Activated T-cell treated with anti-CD3 and anti-CD28 coated beads for 48 hours (primary cell): ENCODE data around the gene MREG.
"Not testable (repeated sequence)": the region's sequence is repeated elsewhere in the genome, so short reads cannot be mapped to it uniquely, and the experiment has no call there.

ENCODE experiments used
- DNase-seq: peaks from one replicate; pipeline ENCODE4 v3.0.0-alpha.2; 2020; ENCODE audit warnings: low read depth

MREG gene

GRCh38 chr2:216021768-216022565 is 8.6 kb upstream of the MREG start:
- DNase-seq: no peak

- no peak for DNase-seq
Measured at GRCh38 chr2:216018709-216019108, 5.4 kb upstream of the MREG start.

- peak; percentile 20 for DNase-seq
Measured at GRCh38 chr2:216017365-216017764, 4.0 kb upstream of the MREG start.

- no peak for DNase-seq
Measured at GRCh38 chr2:216016581-216016980, 3.2 kb upstream of the MREG start.

GRCh38 chr2:216015722-216016464 is 2.5 kb upstream of the MREG start:
- DNase-seq: peak; percentile 30

DNA sequence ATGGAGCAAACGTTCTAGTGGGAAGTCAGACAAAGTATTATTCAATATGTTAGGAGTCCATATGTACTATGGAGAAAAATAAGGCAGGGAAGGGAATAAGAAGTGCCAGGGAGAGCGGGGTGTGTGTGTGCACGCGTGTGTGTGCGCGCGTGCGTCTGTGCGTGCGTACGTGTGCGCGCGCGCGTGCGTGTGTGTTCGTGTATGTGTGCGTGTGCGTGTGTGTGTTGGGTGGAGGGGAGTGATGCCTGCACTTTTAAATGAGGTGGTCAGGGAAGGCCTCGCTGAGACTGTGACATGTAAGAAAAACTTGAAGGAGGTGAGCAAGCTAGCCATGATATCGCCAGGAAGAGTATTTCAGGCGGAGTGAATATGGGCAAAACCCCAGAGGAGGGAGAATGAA is 1.6 kb upstream of the MREG start:
- no peak for DNase-seq

GRCh38 chr2:216014006-216014405 is 655 bp upstream of the MREG start:
- no peak for DNase-seq

- DNase-seq: no peak
Measured at GRCh38 chr2:216012830-216013079, 596 bp downstream of the MREG start.

DNA sequence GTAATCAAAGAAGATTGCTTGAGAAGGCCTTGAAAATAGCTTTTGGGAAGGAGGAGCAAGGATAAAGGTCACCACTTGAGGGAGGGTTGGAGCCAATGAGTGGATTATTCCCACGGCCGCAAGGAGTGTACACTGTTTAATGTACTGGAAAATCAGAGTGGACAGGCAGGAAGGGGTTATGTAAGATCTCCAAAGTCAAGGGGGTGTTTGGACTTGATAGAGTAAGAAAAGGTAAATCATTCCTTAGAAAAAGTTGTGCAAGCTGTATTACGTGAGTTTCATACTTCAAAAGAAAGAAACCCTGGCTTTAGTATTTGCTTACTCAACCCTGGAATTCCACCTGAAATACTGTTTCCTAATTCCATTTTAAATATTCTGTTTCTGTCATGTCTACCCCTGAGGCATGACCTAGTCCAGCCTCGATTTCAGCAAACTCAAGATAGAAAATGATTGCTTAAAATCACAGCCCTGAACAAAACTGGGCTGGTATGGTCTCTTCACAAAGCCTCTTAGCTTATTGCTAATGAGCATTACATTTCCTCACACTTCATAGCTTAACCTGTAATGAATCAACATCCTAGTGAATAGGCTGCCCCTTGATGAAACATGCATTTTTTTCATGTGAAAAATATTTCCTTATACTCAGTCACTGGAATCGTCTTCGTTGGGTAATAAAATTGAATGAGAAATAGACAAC is 1.1 kb downstream of the MREG start:
- no peak for DNase-seq

DNA sequence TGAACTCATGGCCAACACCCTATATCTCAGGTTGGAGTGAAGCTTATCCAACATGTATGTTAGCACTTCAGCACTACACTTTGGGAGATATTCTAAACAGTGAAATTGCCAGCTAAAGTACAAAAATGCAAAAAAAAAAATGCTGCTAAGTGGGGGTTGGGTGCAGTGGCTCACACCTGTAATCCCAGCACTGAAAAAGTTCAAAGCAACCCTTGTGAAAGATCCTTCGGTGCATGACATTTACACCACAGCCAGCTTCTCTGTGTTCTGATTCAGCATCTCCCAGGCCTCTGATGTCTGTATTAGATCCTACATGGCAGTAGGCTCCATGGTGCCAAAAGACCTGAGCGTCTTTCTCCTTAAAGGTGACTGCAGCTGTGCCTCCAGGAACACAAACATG is 4.1 kb downstream of the MREG start:
- DNase-seq: not testable (repeated sequence)

DNA sequence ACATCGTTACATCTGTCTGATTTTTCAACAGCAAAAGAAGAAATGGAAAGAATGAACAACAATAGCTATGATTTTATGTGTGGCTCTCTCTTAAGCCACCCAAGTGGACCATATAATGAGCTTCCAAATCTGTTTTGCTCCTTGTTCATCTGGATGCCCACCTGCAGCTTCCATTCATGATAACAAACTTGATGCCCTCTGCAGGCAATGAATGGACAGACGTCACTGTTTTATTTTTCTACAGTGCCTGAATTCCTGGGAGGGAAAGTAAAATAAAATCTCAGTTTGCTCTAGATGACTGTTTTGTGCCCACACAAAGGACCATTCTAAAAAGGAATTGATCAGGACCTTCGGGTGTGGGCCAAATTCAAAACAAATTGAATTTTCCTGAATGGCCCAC is 5.0 kb downstream of the MREG start:
- no peak for DNase-seq

- peak; percentile 43 for DNase-seq
Measured at GRCh38 chr2:216006164-216006663, 7.1 kb downstream of the MREG start.

GRCh38 chr2:216004697-216005283 is 8.6 kb downstream of the MREG start:
- DNase-seq: no peak

GRCh38 chr2:216003876-216004696 is 9.3 kb downstream of the MREG start:
- no peak for DNase-seq

DNA sequence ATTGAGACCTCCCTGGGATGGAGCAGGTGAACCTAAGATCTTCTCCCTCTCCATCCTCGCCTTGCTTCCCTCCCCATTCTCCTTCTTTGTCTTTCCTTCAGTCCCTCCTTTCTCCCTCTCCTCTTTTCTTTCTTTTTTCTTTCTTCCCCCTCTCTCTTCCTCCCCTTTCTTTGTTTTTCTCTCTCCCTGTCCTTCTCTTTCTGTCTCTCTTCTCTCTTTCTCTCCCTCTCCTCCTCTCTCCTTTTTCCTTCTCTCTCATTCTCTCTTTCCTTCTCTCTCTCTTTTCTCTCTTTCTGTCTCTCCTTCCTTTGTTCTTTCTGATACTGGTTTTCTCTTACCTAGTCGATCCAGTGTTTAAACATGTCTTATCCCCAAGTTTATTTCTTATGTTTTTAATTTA is 10.7 kb downstream of the MREG start:
- no peak for DNase-seq

- no peak for DNase-seq
Measured at GRCh38 chr2:216002101-216002678, 11.2 kb downstream of the MREG start.

DNA sequence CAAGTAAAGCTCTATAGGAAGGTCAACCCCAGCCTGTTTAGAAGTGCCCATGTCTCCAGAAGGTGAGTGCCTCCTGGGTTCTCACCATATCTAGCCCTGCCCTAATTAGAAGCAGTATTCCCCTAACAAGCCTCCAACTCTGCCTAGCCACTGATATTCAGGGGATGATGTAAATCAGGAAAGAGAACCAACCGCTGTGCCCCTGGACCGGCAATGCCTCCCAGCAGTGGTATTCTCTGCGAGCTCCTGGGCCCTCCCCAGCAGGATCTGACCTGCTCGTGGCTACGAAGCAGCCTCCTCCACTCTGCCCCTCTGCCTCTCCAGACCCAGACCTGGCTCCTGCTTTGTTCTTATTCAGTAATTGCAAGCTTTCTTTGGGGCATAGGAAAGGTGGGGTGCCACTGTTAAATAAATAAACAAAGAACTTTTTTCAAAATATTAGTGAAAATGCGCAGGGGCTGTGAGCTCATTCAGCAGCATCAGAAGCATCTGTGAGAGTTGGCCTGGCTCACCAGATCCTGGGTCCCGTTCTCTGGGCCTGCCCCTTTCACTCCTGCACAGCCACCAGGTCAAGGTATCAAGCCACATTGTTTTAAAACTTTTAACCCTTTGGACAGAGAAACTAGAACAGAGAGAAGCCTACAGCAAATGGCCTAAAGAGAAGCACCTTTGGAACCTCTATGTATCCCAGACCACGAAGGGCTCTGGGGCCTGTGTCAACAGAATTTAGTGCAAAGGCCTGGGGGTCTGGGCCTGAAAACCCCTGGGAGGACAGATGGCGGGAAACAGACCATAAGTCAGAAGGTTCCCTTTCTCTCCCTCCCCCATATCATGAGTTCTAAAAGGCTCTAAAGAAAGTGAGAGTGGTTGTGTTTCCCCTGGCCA is 11.9 kb downstream of the MREG start:
- no peak for DNase-seq

- no peak for DNase-seq
Measured at GRCh38 chr2:215998636-215999035, 14.7 kb downstream of the MREG start.

DNA sequence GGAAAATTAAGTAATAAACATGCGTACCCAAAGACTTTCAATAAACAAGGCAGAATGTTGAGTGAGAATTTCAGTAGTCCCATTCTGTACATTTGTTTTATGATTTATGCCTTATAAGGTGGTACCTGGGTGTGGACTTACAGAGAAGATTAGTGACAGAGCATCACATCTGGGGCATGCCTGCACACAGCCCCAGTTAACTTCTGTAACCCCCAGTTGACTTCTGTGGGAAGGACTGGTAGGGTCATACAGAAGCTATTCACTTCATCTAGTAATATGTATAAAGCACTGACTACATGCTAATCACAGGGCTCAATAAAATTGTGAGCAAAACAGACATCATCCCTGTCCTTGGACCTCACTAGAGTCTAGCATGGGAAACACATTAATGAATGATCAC is 16.1 kb downstream of the MREG start:
- no peak for DNase-seq

DNA sequence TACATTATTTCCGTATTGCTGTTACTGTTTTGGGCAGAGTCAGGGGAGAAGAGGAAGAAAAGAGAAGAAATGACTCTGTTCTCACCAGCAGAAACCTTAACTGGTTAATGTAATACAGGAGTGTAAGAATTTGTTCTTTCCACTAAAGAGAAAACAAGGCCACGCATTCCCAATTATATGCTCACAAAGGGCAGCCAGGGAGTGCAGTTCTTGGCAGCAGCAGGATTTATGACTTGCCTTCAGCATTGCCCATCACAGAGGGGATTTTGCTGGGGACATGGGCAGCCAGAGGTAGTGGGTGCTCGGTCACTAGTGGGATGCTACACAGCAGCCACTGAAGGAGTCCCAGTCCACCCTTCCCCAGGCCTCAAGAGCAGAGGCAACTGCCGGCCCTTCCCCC is 18.4 kb downstream of the MREG start:
- DNase-seq: no peak
